Measurements from ENCODE around the gene PALLD. TPM values are rescaled to one million over a fixed set of nuclear protein-coding genes. Genes with fewer than 3 reads are reported as not detected.

The PALLD gene
- polyA plus RNA-seq, 3 donors: 6.1 to 11.8 (median 9.9) TPM

DNA sequence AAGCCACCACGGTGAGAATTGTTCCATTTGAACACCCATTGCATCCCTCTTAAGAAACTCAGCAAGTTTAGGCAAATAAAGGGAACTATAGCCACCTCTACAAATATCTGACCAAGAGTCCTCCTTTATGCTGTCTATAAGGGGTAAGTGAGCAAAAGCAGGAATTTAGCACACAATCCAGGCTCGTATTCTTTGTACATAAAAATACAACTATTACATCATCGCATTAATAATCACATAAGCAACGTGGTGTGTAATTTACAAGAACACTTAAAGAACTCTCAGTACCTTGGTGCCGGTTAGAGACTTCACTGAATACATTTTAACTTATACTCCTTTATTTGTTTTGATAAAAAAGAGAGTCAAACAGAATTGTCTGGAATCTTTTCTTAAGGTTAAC, 38.8 kb downstream of the PALLD start:
- H4K20me1 ChIP-seq (ENCODE audit: insufficient read depth, low read length): no peaks in the 10 kb centered on the region
- no peaks in the 10 kb centered on the region for H3K9me3 Mint-ChIP-seq

DNA sequence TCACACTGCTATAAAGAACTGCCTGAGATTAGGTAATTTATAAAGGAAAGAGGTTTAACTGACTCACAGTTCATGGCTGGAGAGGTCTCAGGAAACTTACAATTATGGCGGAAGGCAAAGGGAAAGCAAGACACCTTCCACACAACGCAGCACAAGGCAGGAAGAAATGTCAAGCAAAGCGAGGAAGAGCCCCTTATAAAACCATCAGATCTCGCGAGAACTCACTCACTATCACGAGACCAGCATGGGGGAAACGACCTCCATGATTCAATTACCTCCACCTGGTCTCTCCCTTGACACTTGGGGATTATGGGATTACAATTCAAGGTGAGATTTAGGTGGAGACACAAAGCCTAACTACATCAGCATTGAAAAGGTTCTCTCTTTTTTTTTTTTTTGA, 39.6 kb downstream of the PALLD start:
- no peaks in the 10 kb centered on the region for H3K36me3 Mint-ChIP-seq
- H2AFZ ChIP-seq (ENCODE audit: insufficient read depth, low read depth, low read length, poor library complexity, severe bottlenecking): no peak overlapping the region
- no peaks in the 10 kb centered on the region for H3K36me3 ChIP-seq (replicated peaks in 1 of 2; ENCODE audit: control insufficient read depth in 1 of 2, insufficient read depth in 2 of 2, low read length in 2 of 2)
- intact Hi-C loops (cut with micrococcal nuclease): no loop called here
- H3K9me3 Mint-ChIP-seq: no peaks in the 10 kb centered on the region
- no peak overlapping the region for H3K27ac ChIP-seq (ENCODE audit: low read depth in 1 of 2, low read length in 2 of 2)
- H3K79me2 ChIP-seq (ENCODE audit: insufficient read depth, low read length): no peaks in the 10 kb centered on the region
- no peak for DNase-seq
- no peak overlapping the region for H3K4me3 ChIP-seq (replicated peaks in 1 of 3; ENCODE audit: low read depth in 2 of 3, low read length in 3 of 3)
- H3K9ac ChIP-seq (ENCODE audit: insufficient read depth, low read length, poor library complexity, severe bottlenecking): no peak overlapping the region
- no peak overlapping the region for H3K4me3 Mint-ChIP-seq
- no peaks in the 10 kb centered on the region for H3K4me1 ChIP-seq (ENCODE audit: control insufficient read depth in 1 of 2, insufficient read depth in 2 of 2, low read length in 2 of 2)
- H3K4me1 Mint-ChIP-seq: no peaks in the 10 kb centered on the region
- no peak overlapping the region for H3K27ac Mint-ChIP-seq
- 100% methylated on average over 2 of the region's 7 CpGs for WGBS (ENCODE audit: insufficient coverage)
- H3K27me3 ChIP-seq (ENCODE audit: control insufficient read depth in 2 of 2, insufficient read depth in 2 of 2, low read length in 2 of 2): no peaks in the 10 kb centered on the region
- H3K27me3 Mint-ChIP-seq (ENCODE audit: low read depth in 3 of 3): peaks cover 0 to 3% (median 0%) of the 10 kb centered on the region in 3 donors
- no peaks in the 10 kb centered on the region for H3K9me3 ChIP-seq (replicated peaks in 1 of 2; ENCODE audit: control insufficient read depth in 1 of 2, insufficient read depth in 1 of 2, low read length in 2 of 2)
- H3K4me2 ChIP-seq (replicated peaks; ENCODE audit: extremely low read depth, low read length, poor library complexity, severe bottlenecking): no peak overlapping the region
- TF ChIP-seq, protein P1, sequence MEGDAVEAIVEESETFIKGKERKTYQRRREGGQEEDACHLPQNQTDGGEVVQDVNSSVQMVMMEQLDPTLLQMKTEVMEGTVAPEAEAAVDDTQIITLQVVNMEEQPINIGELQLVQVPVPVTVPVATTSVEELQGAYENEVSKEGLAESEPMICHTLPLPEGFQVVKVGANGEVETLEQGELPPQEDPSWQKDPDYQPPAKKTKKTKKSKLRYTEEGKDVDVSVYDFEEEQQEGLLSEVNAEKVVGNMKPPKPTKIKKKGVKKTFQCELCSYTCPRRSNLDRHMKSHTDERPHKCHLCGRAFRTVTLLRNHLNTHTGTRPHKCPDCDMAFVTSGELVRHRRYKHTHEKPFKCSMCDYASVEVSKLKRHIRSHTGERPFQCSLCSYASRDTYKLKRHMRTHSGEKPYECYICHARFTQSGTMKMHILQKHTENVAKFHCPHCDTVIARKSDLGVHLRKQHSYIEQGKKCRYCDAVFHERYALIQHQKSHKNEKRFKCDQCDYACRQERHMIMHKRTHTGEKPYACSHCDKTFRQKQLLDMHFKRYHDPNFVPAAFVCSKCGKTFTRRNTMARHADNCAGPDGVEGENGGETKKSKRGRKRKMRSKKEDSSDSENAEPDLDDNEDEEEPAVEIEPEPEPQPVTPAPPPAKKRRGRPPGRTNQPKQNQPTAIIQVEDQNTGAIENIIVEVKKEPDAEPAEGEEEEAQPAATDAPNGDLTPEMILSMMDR (IDR thresholded peaks at IDR 0.05): no peak
- no peaks in the 10 kb centered on the region for H4K20me1 ChIP-seq (ENCODE audit: insufficient read depth, low read length)

More for the DNA sequence above, 38.8 kb downstream of the PALLD start:
- Mint-ChIP-seq H3K27me3 (ENCODE audit: low read depth in 3 of 3) (peaks cover 0 to 3% (median 0%) of the 10 kb centered on the region in 3 donors), H3K4me1 (no peaks in the 10 kb centered on the region), H3K4me3 (no peak overlapping the region), H3K36me3 (no peaks in the 10 kb centered on the region), H3K27ac (no peak overlapping the region)
- no CpG with 5 or more reads among the region's 5 CpGs for WGBS (ENCODE audit: insufficient coverage)
- Histone ChIP-seq H3K9me3 (replicated peaks in 1 of 2; ENCODE audit: control insufficient read depth in 1 of 2, insufficient read depth in 1 of 2, low read length in 2 of 2) (no peaks in the 10 kb centered on the region), H3K9ac (ENCODE audit: insufficient read depth, low read length, poor library complexity, severe bottlenecking) (no peak overlapping the region), H3K27me3 (ENCODE audit: control insufficient read depth in 2 of 2, insufficient read depth in 2 of 2, low read length in 2 of 2) (no peaks in the 10 kb centered on the region), H3K4me1 (ENCODE audit: control insufficient read depth in 1 of 2, insufficient read depth in 2 of 2, low read length in 2 of 2) (no peaks in the 10 kb centered on the region), H3K36me3 (replicated peaks in 1 of 2; ENCODE audit: control insufficient read depth in 1 of 2, insufficient read depth in 2 of 2, low read length in 2 of 2) (no peaks in the 10 kb centered on the region), H2AFZ (ENCODE audit: insufficient read depth, low read depth, low read length, poor library complexity, severe bottlenecking) (no peak overlapping the region), H3K79me2 (ENCODE audit: insufficient read depth, low read length) (no peaks in the 10 kb centered on the region), H3K4me2 (replicated peaks; ENCODE audit: extremely low read depth, low read length, poor library complexity, severe bottlenecking) (no peak overlapping the region), H3K4me3 (replicated peaks in 1 of 3; ENCODE audit: low read depth in 2 of 3, low read length in 3 of 3) (no peak overlapping the region), H3K27ac (ENCODE audit: low read depth in 1 of 2, low read length in 2 of 2) (no peak overlapping the region)
- TF ChIP-seq, protein P1 (IDR thresholded peaks at IDR 0.05): no peak
- no peak for DNase-seq
- intact Hi-C loops (cut with micrococcal nuclease): no loop called here

Measured in CD14-positive monocyte (primary cell).